Glomerular visceral epithelial cell (primary cell): ENCODE results near the gene PRR33.

Source experiments
- DNase-seq: peaks from one replicate; pipeline ENCODE4 v3.0.0-alpha.2; 2016; ENCODE audit errors: extremely low spot score

PRR33 gene

DNA sequence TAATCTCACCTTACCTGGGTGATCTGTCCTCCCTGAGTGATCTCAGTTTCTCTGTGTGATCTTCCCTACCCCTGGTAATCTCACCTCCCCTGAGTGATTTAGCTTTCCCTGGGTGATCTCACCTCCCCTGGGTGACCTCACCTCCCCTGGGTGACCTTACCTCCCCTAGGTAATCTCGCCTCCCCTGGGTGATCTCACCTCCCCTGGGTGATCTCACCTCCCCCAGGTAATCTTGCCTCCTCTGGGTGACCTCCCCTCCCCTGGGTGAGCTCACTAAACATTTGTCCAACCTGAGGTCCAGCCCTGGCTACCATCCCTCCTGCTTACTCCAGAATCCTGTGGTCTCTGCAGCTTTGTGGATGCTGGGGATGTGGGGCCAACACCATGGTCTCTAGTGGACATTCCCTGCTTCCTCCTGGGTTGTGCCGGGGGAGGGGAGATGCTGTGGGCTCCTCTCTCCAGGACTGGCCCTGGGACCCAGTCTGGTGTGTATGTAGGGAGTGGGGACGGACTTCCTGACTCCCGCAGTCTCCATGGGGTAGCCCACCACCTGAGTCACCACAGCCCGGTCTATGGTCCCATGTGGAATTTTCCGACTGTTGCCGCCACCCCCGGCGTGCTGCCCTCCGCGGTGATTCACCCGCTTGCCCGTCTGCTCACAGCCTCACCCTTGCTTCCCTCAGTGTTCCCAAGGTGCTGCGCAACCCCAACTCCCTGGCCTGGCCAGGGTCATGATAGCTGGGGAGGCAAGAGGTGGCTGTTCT lies 28.9 kb downstream of the PRR33 start:
- DNase-seq: no peak

DNA sequence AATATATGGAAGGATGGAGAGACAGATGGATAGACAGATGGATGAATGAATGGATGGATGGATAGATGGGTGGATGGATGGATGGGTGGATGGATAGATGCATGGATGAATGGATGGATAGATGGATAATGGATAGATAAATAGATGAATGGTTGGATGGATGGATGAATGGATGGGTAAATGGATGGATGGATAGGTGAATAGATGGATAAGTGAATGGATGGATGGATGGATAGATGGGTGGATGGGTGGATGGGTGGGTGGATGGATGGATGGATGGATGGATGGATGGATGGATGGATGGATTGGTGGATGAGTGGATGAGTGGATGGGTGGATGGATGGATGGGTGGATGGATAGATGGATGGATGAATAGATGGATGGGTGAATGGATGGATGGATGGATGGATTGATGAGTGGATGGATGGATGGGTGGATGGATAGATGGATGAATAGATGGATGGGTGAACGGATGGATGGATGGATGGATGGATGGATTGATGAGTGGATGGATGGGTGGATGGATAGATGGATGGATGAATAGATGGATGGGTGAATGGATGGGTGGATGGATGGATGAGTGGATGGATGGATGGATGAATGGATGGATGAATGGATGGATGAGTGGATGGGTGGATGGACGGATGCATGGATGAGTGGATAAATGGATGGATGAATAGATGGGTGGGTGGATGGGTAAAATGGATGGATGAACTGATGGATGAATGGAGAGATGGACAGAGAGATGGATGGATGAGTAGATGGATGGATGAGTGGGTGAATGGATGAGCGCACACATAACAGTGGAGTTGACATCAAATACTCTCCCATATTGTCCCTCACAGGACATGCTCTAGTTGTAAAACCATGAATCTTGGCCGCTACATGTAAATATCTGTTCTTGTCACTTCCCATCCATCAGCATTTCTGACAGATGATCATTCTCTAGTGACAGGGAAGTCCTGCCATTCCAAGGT lies 30.0 kb downstream of the PRR33 start:
- no peak for DNase-seq

DNA sequence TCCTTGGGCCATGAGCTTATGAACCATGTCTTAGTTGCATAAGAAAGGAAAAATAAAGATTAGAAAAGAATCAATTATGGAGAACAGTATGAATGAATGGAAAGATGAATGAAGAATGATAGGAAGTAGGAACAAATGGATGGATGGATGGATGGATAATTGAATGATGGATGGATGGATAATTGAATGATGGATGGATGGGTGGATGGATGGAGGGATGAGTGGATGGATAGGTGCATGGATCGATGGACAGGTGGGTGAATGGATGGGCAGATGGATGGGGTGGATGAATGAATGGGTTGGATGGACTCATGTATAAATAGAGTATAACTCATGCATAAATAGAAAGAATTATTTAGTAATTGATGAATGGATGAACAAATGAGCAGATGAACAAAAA lies 31.6 kb downstream of the PRR33 start:
- no peak for DNase-seq

DNA sequence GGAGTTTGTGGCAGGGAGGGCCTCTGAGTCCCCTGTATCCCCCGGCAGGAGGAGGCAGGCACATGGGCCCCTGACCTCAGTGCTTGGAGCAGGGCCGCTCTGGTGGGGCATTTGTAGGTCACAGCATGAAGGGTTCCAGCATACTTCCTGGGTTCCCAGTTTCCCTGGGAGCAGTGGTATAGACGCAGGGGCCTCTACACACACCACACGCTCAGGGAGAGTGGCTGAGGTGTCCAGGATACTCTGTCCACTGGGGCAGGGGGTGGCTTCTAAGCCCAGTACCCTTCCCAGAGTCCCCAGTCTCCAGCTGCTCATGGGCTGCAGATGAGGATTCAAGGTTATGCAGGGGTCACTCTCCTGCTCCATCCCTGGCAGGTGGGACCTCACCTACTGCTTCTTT lies 32.7 kb downstream of the PRR33 start:
- no peak for DNase-seq

DNA sequence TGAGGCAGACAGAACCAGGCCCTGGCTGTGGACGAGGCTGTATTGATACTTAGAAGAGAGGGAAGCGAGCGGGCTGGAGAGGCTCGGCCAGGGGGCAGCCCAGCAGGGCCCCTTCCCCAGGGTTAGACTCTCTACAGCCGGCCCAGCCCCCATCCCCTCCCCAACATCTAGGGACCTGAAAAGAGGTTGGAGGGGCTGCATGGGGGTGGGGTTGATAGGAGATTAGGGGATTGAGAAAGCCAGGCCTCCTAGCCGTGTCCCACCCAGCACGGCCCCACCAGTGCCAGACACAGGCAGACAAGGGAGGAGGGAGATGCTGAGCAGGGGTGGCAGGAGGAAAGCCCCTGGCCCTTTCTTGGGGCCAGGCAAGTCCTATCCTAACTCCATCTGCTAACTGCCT lies 33.1 kb downstream of the PRR33 start:
- DNase-seq: no peak

DNA sequence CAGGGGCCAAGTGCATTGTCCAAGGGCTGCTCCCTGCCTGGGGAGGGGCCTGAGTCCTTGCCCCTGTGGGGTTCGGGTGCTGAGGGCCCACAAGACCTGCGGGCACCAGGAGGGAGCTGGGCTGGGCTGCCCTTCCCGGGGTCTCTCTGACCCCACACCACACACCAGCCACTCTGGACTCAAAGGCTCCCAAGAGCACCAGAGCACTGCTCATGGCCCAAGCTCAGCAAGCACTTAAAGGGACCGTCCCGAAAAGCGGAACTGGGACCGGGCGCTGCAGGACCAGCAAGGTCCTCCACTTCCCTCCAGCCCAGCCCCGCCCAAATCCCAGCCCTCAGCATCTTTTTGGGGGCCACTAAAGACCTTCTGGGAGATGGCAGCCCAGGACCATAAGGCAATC lies 33.5 kb downstream of the PRR33 start:
- no peak for DNase-seq

DNA sequence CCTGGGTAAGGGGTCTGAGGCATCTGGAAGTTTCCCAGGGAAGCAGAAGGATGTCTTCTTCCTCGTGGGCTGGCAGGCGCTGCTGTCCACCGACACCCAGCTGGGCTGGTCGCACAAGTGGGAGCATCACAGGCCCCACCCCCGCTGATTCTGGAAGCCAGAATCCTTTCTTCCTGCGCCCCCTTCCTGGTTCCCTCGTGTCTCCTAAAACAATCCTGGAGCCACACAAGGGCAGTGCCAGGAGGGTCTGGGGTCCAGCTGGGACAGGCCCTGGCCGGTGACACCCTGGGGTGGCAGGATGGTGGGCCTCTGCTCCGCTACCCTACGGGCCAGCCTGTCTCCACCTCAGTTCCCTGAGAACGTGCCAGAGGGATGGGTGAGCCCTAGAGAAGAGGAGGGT lies 34.6 kb downstream of the PRR33 start:
- DNase-seq: no peak

DNA sequence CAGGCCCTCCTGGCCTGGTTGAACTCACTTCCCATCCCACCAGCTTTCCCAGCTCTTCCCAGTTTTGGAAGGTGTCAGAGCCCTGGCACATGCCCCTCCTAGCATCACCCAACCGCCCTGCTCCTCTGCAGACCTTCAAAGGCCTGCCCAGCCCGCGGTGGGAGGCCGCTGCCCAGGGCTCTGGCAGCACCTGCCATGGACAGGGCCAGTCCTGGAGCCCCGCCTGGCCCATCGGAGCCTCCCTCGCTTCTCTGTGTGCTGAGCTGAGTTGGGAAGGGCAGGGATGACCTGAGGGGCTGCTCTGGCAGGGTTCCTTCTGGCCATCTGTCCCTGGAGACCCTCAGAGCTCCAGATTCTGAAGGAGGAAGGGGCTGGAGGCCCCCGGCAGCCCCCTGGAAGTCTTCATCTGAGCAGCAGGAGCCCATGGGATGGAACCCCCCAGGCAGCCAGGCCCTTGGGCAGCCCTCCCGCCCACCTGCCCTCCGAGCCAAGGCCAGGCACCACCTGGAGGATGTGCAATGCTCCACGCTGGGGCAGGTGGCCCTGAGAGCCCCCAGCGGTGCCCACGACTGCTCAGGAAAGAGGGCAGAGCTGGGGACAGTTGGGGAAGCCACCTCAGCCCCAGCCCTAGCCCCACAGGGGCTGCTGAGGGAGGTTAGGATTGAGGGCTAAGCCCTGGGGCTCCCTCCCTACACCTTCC lies 35.2 kb downstream of the PRR33 start:
- DNase-seq: no peak

DNA sequence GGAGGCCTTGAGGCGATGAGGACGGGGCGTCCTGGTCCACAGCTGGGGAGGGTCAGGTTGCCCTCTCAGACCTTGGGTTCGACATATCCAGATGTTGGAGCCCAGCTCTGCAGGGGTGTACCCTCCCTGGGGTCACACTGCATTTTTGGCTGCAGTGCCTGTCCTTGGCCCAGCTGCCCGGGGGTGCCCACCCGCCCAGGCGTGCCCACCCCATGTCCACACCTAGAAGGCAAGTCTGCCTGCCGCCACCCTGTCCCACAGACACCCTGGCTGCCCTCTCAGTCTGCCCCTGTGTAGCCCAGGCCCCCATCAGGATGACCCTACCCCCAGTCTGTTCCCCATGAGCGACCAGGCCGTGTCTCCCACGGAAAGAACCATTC lies 35.8 kb downstream of the PRR33 start:
- no peak for DNase-seq

DNA sequence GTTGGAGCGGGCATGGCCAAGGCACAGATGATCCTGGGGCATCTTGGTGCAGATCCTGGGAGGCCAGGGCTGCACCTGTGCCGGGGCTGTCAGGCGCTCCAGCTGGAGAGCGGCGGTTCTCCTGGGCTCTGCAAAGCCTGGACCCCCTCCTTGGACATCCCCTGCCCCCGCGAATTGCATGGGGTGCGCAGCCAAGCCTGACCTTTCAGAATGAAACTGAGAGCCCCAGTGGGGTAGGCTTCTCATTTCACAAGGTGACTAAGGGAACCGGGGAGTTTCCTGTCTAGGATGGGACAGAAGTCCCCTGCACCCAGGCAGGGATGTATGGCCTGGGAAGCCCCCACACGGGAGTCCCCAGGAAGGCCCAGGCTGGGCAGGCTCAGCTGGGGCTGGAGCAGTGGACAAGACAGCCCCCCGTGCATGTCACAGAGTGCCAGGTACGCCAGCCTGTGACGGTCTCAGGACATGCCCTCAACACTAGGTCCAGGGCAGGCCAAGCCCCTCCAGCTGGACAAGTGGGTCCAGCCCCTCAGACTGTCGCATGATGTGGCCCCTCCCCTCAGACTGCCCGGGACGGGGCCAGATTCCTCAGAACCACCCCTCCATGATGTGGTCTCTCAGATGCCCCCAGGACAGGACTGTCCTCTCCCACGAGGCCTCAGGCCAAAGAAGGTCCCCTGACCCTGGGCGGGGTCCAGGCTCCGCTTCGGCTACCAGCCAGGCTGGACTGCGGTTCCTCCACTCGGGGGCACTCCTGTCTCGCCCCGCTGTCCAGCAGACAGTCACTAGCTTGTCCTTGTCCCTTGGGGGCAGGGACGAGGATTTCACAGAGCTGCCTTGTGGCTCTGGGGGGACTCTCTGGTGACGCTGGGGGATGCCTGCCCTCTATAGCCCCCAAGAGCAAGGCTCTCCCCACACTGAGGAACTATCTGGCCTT lies 36.5 kb downstream of the PRR33 start:
- DNase-seq: no peak

DNA sequence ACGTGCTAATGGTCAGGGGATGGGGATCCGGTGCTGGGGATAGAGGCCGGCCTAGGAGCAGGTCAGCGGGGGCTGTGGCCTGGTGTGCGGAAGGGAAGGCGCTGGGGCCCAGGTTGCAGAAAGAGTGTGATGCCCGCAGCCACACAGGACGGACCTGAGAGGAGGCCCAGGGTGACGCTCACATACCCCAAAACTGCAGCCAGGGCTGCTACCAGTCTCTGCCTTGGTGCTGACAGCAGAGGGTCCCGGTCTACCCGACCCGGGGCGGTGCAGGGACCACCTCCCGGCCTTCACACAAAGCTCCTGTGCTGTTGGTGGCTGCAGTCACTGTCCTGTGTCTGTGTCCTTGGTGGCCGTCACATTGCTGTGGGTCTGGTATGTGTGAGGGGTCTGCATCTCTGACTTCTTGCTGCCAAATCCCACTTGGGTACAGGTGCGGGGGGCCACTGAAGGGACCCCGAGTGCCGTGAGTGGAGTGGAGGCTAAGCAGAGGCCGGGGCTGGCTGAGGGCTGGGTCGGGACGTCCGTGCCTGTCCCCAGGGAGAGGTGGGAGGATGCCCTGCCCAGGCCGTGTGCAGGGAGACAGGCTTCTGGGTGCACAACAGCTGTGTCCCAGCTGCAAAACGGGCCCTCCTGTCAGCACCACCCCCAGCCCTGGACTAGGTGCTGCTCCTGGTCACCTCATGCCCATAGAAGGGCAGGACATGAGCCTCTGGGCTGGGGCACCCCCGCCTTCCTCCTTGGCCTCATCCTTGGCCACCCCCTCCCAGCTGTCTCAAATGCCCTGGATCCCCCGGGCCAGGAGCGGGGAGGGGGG lies 37.4 kb downstream of the PRR33 start:
- DNase-seq: no peak

DNA sequence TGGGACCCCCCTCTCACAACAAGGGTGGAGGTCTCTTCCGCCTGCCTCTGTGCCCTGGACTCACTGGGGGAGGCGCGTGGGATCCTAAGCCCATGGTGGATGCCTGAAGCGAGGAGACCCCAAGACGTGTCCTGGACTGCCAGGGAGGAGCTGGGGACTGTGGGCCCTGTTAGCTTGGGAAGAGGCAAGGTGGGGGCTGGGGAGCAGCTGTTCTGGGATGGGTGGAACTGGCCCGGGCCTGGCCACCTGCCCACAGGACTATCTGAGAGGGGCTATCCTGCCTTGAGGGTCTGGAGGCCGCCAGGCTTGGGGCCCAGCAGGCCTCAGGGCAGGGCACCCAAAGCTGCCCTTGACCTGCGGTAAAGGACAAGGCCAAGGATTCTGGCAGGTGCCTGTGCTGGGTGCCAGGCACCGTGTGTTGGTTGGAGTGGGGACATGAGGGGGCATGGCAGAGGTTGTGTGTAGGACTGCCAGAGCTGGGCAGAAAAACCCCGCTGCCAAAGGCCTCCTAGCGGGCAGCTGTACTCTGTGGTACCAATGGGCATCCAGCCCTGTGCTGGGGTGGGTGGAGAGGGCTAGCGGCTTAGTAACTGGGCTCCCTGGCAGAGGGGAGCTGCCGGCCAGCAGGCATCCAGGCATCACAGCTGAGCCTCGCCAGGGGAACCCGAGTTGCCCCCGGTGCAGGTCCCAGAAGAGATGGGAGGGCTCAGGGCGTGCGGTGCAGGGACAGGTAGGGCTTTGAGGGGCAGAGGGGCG lies 38.1 kb downstream of the PRR33 start:
- no peak for DNase-seq

DNA sequence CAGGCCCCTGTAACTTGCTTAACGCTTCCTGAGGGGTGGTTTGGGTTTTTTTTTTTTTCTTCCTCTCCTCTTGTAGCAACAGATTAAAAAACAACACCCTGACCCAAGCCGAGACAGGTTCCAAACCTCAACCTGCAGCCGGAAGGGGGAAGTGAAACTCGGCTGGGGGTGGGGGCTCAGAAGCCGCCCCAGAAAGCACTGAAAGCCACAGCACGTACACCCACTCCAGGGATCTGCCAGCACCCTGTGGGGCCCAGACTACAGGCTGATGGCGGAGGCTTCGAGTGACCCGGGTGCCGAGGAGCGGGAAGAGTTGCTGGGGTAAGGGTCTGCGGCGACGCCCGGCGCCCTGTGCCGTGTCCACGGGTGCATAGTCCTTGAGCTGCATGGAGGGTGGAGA lies 38.8 kb downstream of the PRR33 start, which contains the start of gene LSP1:
Gene LSP1, plus strand, starts transcription at position 208 of the 400 bp plus-strand sequence. Its CDS starts 61 bp downstream, at position 269.
- no peak for DNase-seq

DNA sequence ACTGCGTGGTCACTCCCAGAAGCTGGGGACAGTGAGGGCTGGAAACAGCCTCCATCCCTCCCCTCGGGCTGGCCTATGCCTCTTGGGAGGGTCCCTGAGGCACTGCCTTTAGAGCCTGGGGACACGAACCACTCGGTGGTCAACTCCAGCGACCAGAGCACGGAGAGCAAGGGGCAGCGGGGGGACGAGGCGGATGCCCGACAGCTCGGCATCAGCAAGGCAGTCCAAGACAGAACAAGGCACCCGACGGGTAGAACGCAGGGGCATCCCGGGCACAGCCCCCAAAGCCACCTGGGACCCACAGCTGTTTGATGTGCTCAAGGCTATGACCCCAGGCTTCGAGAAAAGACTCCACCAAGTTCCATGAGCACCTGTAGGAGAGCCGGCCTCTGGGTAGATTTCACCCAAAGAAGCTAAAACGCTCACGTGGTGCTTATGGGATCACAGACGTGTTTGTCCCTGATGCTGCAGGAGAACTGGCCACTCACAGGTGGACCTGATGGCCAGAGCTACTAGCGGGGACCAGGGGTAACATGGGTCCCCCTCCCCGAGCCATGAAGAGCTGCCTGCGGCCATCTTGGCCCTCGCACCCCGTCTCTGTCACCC lies 39.3 kb downstream of the PRR33 start:
- no peak for DNase-seq

DNA sequence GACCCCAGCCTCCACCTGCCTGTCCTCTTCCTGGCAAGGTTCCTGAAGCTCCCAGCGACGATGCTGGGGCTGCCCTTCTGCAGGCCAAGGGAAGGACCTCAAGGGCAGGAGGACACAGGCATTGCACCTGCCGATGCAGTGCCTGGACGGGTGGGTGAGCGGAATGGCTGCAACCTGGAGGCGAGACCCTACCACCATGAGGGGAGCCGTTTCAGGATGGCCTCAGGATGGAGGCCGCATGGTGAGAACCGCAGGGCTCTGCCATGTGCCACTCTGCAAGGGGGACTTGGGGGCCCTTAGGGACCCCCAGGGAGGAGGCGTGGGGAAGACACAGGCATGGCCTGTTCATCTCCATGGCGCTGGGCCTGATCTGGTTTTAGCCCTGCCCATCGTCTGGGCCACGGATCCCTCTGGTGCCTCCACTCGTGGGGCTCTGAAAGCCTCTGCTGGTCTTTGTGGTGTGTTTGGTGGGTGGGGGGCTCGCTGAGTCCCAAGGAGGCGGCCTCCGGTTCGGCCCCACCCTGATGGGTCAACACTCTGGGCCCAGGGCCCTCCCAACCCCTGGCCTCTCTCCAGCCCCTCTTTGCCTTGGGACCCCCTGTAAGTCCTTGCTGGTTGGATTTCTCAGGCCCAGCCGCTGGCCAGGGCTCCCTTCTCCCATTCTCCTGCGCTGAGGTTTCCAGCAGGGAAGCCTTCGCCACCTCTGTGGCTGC lies 40.1 kb downstream of the PRR33 start:
- no peak for DNase-seq

DNA sequence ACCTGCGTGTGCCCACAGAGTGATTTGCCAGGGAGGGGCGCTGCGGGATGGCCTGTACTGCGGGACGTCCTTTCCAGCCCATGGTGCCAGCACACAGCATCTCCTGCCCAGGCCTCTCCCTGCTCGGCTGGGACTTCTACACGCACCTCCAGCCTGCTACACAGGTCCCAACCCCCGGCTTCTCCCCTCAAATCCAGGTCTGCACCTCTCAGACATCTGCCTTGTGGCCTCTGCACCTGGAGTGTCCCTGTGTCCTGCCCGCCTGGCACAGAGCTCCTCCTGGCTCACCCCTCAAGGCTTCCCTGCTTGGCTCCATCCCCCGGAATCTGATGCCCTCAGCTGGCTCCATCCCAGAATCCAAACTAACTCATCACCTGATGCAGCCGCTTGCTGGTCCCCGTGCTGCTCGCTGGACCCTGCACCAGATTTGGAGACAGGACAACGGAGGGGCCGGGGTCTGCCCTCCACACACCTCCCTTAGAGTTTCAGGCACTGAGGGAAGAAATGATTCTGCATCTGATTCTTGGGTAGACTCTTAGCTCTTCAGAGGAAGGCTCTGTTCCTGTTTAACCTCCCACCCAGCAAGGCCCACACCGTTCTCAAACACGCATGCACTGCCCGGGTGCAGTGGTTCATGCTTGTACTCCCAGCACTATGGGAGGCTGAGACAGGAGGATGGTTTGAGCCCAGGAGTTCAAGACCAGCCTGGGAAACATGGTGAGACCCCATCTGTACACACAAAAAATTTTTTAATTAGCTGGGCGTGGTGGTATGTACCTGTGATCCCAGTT lies 42.9 kb downstream of the PRR33 start:
- no peak for DNase-seq

DNA sequence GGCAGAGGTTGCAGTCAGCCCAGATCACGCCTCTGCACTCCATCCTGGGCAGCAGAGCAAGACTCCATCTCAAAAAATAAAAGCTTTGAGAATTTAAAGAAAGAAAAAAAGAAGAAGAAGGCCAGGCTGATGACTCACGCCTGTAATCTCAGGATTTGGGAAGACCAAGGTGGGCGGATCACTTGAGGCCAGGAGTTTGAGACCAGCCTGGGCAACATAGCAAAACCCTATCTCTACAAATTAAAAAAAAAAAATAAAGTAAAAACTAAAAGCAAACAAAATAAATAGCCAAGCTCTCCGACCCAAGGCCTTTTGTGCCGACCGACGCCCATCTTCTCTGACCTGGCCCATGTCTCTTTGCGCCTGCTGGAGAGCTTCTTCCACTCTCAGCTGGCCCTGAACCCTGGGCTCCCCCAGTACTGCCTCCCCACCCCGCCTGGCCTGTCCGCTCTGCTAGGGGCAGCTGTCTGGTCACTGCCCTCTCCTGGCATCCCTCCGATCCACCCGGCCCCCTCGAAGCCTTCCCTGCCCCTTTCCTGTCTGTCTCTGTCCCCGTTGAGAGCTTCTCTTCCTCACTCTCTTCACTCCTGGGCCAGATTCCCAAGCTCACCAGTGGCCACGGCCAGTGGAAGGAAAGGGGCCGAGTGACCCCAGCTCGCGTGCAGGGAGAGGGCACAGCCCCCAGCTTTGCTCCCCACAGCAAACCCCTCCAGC lies 43.6 kb downstream of the PRR33 start:
- no peak for DNase-seq
